H1 (cell line): ENCODE results near the gene LIPC. TPM values are rescaled to one million over a fixed set of nuclear protein-coding genes. Genes with fewer than 3 reads are reported as not detected.

Experiments used
- CTCF ChIA-PET: fragments of 300-600 bp; sonication (Branson Sonifier 250); formaldehyde crosslinking; loops from one replicate; lab custom pipeline; 2021; ENCODE audit not compliant: partially characterized antibody; lab: Charles Lee
- POLR2A ChIA-PET: fragments of 300-600 bp; sonication (Branson Sonifier 250); formaldehyde crosslinking; loops from one replicate; lab custom pipeline; 2021; ENCODE audit warnings: inconsistent platforms; ENCODE audit not compliant: partially characterized antibody; lab: Charles Lee
- DNase-seq, 2 experiments: peaks; one replicate each; pipeline versions ENCODE4 v3.0.0 to v3.0.0-alpha.2; 2010 to 2022; ENCODE audit warnings: low spot score in 2 of 2, low read depth in 1 of 2, mixed read lengths in 1 of 2
- FAIRE-seq: peaks from 2 replicates; lab custom pipeline; 2011; peaks lifted over from hg19 to GRCh38; lab: Jason Lieb, UNC
- H2AFZ ChIP-seq: 2 replicates; pipeline ENCODE4 v1.8.1; 2012; ENCODE audit warnings: low read length, inconsistent platforms
- H2AK5ac ChIP-seq: 2 replicates; pipeline ENCODE4 v1.6.1; 2013; ENCODE audit warnings: low read depth, low read length
- H2BK120ac ChIP-seq: replicated peaks from 2 replicates; pipeline ENCODE3; 2013; ENCODE audit warnings: low read depth, low read length, inconsistent platforms
- H2BK12ac ChIP-seq: 2 replicates; pipeline ENCODE4 v1.6.1; 2013; ENCODE audit warnings: low read depth, low read length
- H2BK15ac ChIP-seq: 2 replicates; pipeline ENCODE4 v1.6.1; 2013; ENCODE audit warnings: low read length
- H2BK20ac ChIP-seq: 2 replicates; pipeline ENCODE4 v1.6.1; 2013; ENCODE audit warnings: low read length
- H2BK5ac ChIP-seq: 2 replicates; pipeline ENCODE4 v1.6.1; 2013; ENCODE audit warnings: low read depth, low read length
- H3K14ac ChIP-seq: 2 replicates; pipeline ENCODE4 v1.6.1; 2013; ENCODE audit warnings: inconsistent platforms; ENCODE audit not compliant: insufficient read length
- H3K18ac ChIP-seq: 2 replicates; pipeline ENCODE4 v1.6.1; 2013; ENCODE audit warnings: low read length; ENCODE audit errors: extremely low read depth
- H3K23ac ChIP-seq: 2 replicates; pipeline ENCODE4 v1.6.1; 2013; ENCODE audit warnings: inconsistent platforms; ENCODE audit not compliant: insufficient read length
- H3K23me2 ChIP-seq: 2 replicates; pipeline ENCODE4 v1.6.1; 2013; ENCODE audit warnings: low read depth, low read length
- H3K27ac ChIP-seq: 2 replicates; pipeline ENCODE4 v1.6.1; 2011; ENCODE audit warnings: low read depth, low read length, inconsistent platforms
- H3K27me3 ChIP-seq, 4 experiments: replicated peaks in 1 of 4; 1 replicate in 1 of 4; 2 replicates in 3 of 4; pipeline versions ENCODE4 v1.6.1 to v1.8.1; 2011 to 2013; ENCODE audit warnings: low read length in 3 of 4, mild to moderate bottlenecking in 3 of 4, inconsistent platforms in 2 of 4, mixed read lengths in 2 of 4, moderate library complexity in 1 of 4; ENCODE audit not compliant: control insufficient read depth in 3 of 4, insufficient read depth in 3 of 4; ENCODE audit errors: extremely low read depth in 1 of 4
- H3K36me3 ChIP-seq, 4 experiments: 2 replicates each; pipeline versions ENCODE4 v1.6.1 to v1.8.1; 2011 to 2013; ENCODE audit warnings: mild to moderate bottlenecking in 4 of 4, low read length in 3 of 4, moderate library complexity in 2 of 4, control low read depth in 1 of 4, inconsistent platforms in 1 of 4; ENCODE audit not compliant: insufficient read depth in 4 of 4, control insufficient read depth in 2 of 4
- H3K4ac ChIP-seq: replicated peaks from 2 replicates; pipeline ENCODE3; 2013; ENCODE audit warnings: low read length, low read depth, mixed read lengths, inconsistent platforms; ENCODE audit not compliant: insufficient read length
- H3K4me1 ChIP-seq, 4 experiments: replicated peaks in 1 of 4; 1 replicate in 1 of 4; 2 replicates in 3 of 4; pipeline versions ENCODE4 v1.6.1 to v1.8.1; 2011 to 2013; ENCODE audit warnings: low read length in 3 of 4, inconsistent platforms in 2 of 4, mixed read lengths in 1 of 4; ENCODE audit not compliant: insufficient read depth in 4 of 4, control insufficient read depth in 3 of 4
- H3K4me2 ChIP-seq, 2 experiments: 2 replicates each; pipeline versions ENCODE4 v1.6.1 to v1.8.1; 2011 to 2013; ENCODE audit warnings: low read depth in 2 of 2, low read length in 2 of 2, control low read depth in 1 of 2, inconsistent platforms in 1 of 2, mild to moderate bottlenecking in 1 of 2; ENCODE audit not compliant: insufficient read depth in 1 of 2
- H3K4me3 ChIP-seq, 4 experiments: fragments of 200-600, 300-600 bp in 1 of 4; sonication (generic), shearing (Covaris generic), sonication (Bioruptor Twin) in 1 of 4; 2 replicates each; pipeline versions ENCODE4 v1.5.1 to v1.8.1; 2011 to 2016; ENCODE audit warnings: low read length in 4 of 4, low read depth in 3 of 4, control low read depth in 2 of 4, inconsistent platforms in 2 of 4, mild to moderate bottlenecking in 2 of 4, mixed read lengths in 1 of 4, moderate library complexity in 1 of 4; ENCODE audit not compliant: insufficient read depth in 2 of 4; ENCODE audit errors: extremely low read depth in 1 of 4
- H3K56ac ChIP-seq: replicated peaks from 2 replicates; pipeline ENCODE3; 2013; ENCODE audit warnings: low read depth, mild to moderate bottlenecking, mixed read lengths, low read length, inconsistent platforms; ENCODE audit not compliant: insufficient read length
- H3K79me1 ChIP-seq: 2 replicates; pipeline ENCODE4 v1.6.1; 2013; ENCODE audit warnings: low read depth, low read length, control low read depth
- H3K79me2 ChIP-seq, 2 experiments: 2 replicates each; pipeline versions ENCODE4 v1.6.1 to v1.8.1; 2012 to 2013; ENCODE audit warnings: low read length in 2 of 2, mild to moderate bottlenecking in 2 of 2, inconsistent platforms in 1 of 2; ENCODE audit not compliant: insufficient read depth in 2 of 2, control insufficient read depth in 1 of 2
- H3K9ac ChIP-seq, 4 experiments: replicated peaks in 1 of 4; 1 replicate in 1 of 4; 2 replicates in 3 of 4; pipeline versions ENCODE4 v1.6.1 to v1.8.1; 2011 to 2013; ENCODE audit warnings: low read depth in 3 of 4, low read length in 3 of 4, control low read depth in 2 of 4, mild to moderate bottlenecking in 2 of 4, moderate library complexity in 2 of 4, inconsistent platforms in 1 of 4; ENCODE audit errors: extremely low read depth in 1 of 4
- H3K9me3 ChIP-seq, 2 experiments: 2 replicates each; pipeline versions ENCODE4 v1.6.1 to v1.8.1; 2012 to 2013; ENCODE audit warnings: mild to moderate bottlenecking in 2 of 2, moderate library complexity in 2 of 2, control low read depth in 1 of 2, inconsistent platforms in 1 of 2, low read depth in 1 of 2, low read length in 1 of 2, mixed read lengths in 1 of 2; ENCODE audit not compliant: insufficient read depth in 2 of 2
- H4K20me1 ChIP-seq, 2 experiments: replicated peaks in 1 of 2; 2 replicates each; pipeline versions ENCODE3 to v1.8.1; 2011 to 2013; ENCODE audit warnings: inconsistent platforms in 2 of 2, low read length in 2 of 2, mild to moderate bottlenecking in 1 of 2; ENCODE audit not compliant: insufficient read depth in 2 of 2, control insufficient read depth in 1 of 2
- H4K5ac ChIP-seq: 2 replicates; pipeline ENCODE4 v1.6.1; 2013; ENCODE audit warnings: low read length, low read depth, mixed read lengths, inconsistent platforms; ENCODE audit not compliant: insufficient read length
- H4K8ac ChIP-seq: 2 replicates; pipeline ENCODE4 v1.8.0; 2013; ENCODE audit warnings: mild to moderate bottlenecking, moderate library complexity, low read length, inconsistent platforms; ENCODE audit not compliant: insufficient read depth; ENCODE audit errors: extremely low read depth
- H4K91ac ChIP-seq: replicated peaks from 2 replicates; pipeline ENCODE3; 2013; ENCODE audit warnings: low read length, mixed read lengths, inconsistent platforms; ENCODE audit not compliant: insufficient read length
- CBX8 ChIP-seq: fragments of 300-800, 300-1000 bp; sonication (generic); IDR thresholded peaks from 2 replicates; pipeline ENCODE4 v1.7.1; 2016; ENCODE audit warnings: low read depth, low read length, borderline replicate concordance
- CTBP2 ChIP-seq: IDR thresholded peaks from 2 replicates; pipeline ENCODE4 v1.7.0; 2011; ENCODE audit warnings: borderline replicate concordance, mild to moderate bottlenecking, moderate library complexity, mixed read lengths, low read length; ENCODE audit not compliant: insufficient read depth, insufficient read length
- EGR1 ChIP-seq: IDR thresholded peaks from 2 replicates; pipeline ENCODE4 v1.6.1; 2011; ENCODE audit warnings: low read depth, low read length, borderline replicate concordance
- KDM4A ChIP-seq: IDR thresholded peaks from one replicate; pipeline ENCODE4 v1.7.1; 2012; ENCODE audit warnings: low read depth, mild to moderate bottlenecking, moderate library complexity, low read length, inconsistent platforms; ENCODE audit not compliant: severe bottlenecking
- RXRA ChIP-seq: IDR thresholded peaks from 2 replicates; pipeline ENCODE4 v1.6.1; 2011; ENCODE audit warnings: low read depth, mild to moderate bottlenecking, low read length, moderate library complexity; ENCODE audit not compliant: insufficient read depth
- SIX5 ChIP-seq: IDR thresholded peaks from 2 replicates; pipeline ENCODE4 v1.6.1; 2011; ENCODE audit warnings: mild to moderate bottlenecking, low read depth, low read length
- WGBS, 2 experiments: shearing (Covaris generic) in 1 of 2; methylation state at CpG; one replicate each; pipeline versions ENCODE4 v1.1.6 to v1.1.7; 2013 to 2015; ENCODE audit warnings: low lambda C conversion rate in 2 of 2, mixed read lengths in 2 of 2, inconsistent platforms in 1 of 2, low coverage in 1 of 2, missing lambda C conversion rate in 1 of 2; ENCODE audit not compliant: insufficient replicate concordance in 2 of 2, insufficient coverage in 1 of 2, insufficient read length in 1 of 2; ENCODE audit errors: extremely low coverage in 1 of 2, missing lambda C conversion rate in 1 of 2; 5-methylcytosine and 5-hydroxymethylcytosine counted together
- polyA plus RNA-seq, 7 experiments: library from polyadenylated mRNA; depleted of rRNA in 3 of 7; stranded (reverse) in 5 of 7; unstranded in 2 of 7; fragments of >200 nt in 5 of 7; fragments of 200-250 nt in 2 of 7; gene quantifications; 1 replicate in 5 of 7; 2 replicates in 1 of 7; 4 replicates in 1 of 7; pipeline versions ENCODE4 v1.2.1 to v1.2.3, GENCODE V29; 2011 to 2013; ENCODE audit warnings: missing spikeins in 2 of 7, mixed read lengths in 2 of 7
- total RNA-seq: library from RNA; stranded (reverse); fragmentation: NEBNext Ultra II Directional; extraction: Animal tissue kit (Norgen Biotek cat#: 25700); gene quantifications from 2 replicates; pipeline ENCODE4 v1.2.1, GENCODE V29; 2021

LIPC gene
- total and polyA plus RNA-seq, 2 of the 8 experiments (the other 6 are each of a cell fraction or from before 2014, with no cell fraction given) = not detected

DNA sequence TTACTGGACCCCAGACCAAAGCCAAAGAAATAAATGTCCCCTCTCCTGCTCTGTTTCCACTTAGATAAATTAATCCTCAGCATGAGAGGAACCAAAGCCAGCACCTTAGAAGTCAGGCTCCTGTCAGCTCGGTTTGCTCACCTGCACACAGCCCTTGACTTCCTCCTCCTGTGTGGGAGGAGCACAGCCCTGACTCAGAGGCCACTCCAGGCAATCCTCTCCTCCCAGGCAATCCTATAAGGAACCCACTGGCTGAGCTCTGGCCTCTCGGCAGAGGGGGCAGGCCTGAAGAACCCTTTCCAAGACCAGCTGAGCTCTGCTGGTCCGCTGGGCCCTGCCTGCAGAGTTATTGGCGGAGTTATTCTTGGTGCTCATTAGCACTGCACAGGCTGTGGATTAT lies 30.8 kb downstream of the LIPC start:
- Histone ChIP-seq H3K23ac (no peak overlapping the region), H2AFZ (no peak overlapping the region), H3K18ac (no peak overlapping the region), H3K36me3 (no peaks in the 10 kb centered on the region), H2BK120ac (no peak overlapping the region), H3K14ac (no peak overlapping the region), H2BK12ac (no peak overlapping the region), H2AK5ac (no peak overlapping the region), H3K4ac (no peak overlapping the region), H3K9ac (no peak overlapping the region), H4K5ac (no peak overlapping the region), H3K9me3 (no peaks in the 10 kb centered on the region; a peak in 1 of 4 replicates), H4K8ac (no peak overlapping the region), H4K91ac (no peak overlapping the region), H3K79me1 (no peaks in the 10 kb centered on the region), H3K4me3 (no peak overlapping the region), H3K27ac (no peak overlapping the region), H3K56ac (no peak overlapping the region), H3K23me2 (no peaks in the 10 kb centered on the region), H3K4me1 (no peaks in the 10 kb centered on the region), H2BK20ac (no peak overlapping the region), H3K27me3 (no peaks in the 10 kb centered on the region), H3K79me2 (no peaks in the 10 kb centered on the region), H4K20me1 (no peaks in the 10 kb centered on the region), H3K4me2 (no peak overlapping the region), H2BK15ac (no peak overlapping the region), H2BK5ac (no peak overlapping the region)
- no peak for DNase-seq
- 79% methylated on average over 4 of the region's 4 CpGs; no CpG with 5 or more reads in 1 of the 2 experiments for WGBS, 2 experiments
- POLR2A ChIA-PET = no interaction called here
- FAIRE-seq = no peak
- CTCF ChIA-PET = interaction anchor here (1.4 kb wide), 1 partner anchor 235 kb away, joined by 3 read pairs; no protein-coding TSS in a partner anchor
- TF ChIP-seq KDM4A = no peak
- TF ChIP-seq RXRA = no peak
- no peak for TF ChIP-seq EGR1
- TF ChIP-seq CTBP2 = no peak
- no peak for TF ChIP-seq CBX8
- TF ChIP-seq SIX5 = no peak
